Endothelial cell of umbilical vein (primary cell): ENCODE results near the gene UST. TPM values are rescaled to one million over a fixed set of nuclear protein-coding genes. Genes with fewer than 3 reads are reported as not detected.

Source experiments
- BruUV-seq: library from RNA; stranded (reverse); fragments of 400-500 nt; replicated peaks from 2 replicates; lab custom pipeline; 2021; lab: Mats Ljungman, UMichigan
- CTCF ChIA-PET: fragments of 300-600, 350-600 bp; sonication (Branson Sonifier 250); formaldehyde crosslinking; loops from one replicate; lab custom pipeline; 2021; ENCODE audit warnings: antibody characterized with exemption, inconsistent platforms; lab: Charles Lee
- POLR2A ChIA-PET: fragments of 300-600, 350-600 bp; sonication (Branson Sonifier 250); formaldehyde crosslinking; loops from one replicate; lab custom pipeline; 2021; ENCODE audit warnings: antibody characterized with exemption, inconsistent platforms; lab: Charles Lee
- DNase-seq: peaks from one replicate; pipeline ENCODE4 v3.0.0-alpha.2; 2011; ENCODE audit warnings: low read depth, low spot score
- FAIRE-seq: peaks from 2 replicates; lab custom pipeline; 2011; peaks lifted over from hg19 to GRCh38; lab: Jason Lieb, UNC
- H2AFZ ChIP-seq: 2 replicates; pipeline ENCODE4 v1.6.0; 2012; ENCODE audit warnings: low read depth, low read length, control low read depth, inconsistent platforms
- H3K27ac ChIP-seq: 2 replicates; pipeline ENCODE4 v1.5.1; 2011; ENCODE audit warnings: low read depth, mild to moderate bottlenecking, control low read depth, low read length, moderate library complexity; ENCODE audit not compliant: insufficient read depth
- H3K27me3 ChIP-seq, 2 experiments: 2 replicates each; pipeline versions ENCODE4 v1.6.0 to v1.6.1; 2011; ENCODE audit warnings: low read length in 2 of 2, mixed read lengths in 1 of 2; ENCODE audit not compliant: control insufficient read depth in 2 of 2, insufficient read depth in 2 of 2
- H3K36me3 ChIP-seq, 2 experiments: 2 replicates in 1 of 2; 3 replicates in 1 of 2; pipeline ENCODE4 v1.5.1; 2011; ENCODE audit warnings: low read length in 2 of 2, mild to moderate bottlenecking in 1 of 2, moderate library complexity in 1 of 2; ENCODE audit not compliant: control insufficient read depth in 2 of 2, insufficient read depth in 2 of 2; ENCODE audit errors: extremely low read depth in 1 of 2
- H3K4me1 ChIP-seq: 3 replicates; pipeline ENCODE4 v1.5.1; 2011; ENCODE audit warnings: mild to moderate bottlenecking, low read length; ENCODE audit not compliant: control insufficient read depth, insufficient read depth; ENCODE audit errors: extremely low read depth
- H3K4me2 ChIP-seq: 2 replicates; pipeline ENCODE4 v1.6.1; 2011; ENCODE audit warnings: low read length, control low read depth, mixed read lengths; ENCODE audit not compliant: insufficient read depth
- H3K4me3 ChIP-seq, 3 experiments: fragments of 200-600 bp in 1 of 3; sonication (generic), shearing (Covaris generic) in 1 of 3; replicated peaks in 1 of 3; 2 replicates each; pipeline ENCODE4 v1.5.1; 2011 to 2016; ENCODE audit warnings: control low read depth in 3 of 3, low read length in 3 of 3, mild to moderate bottlenecking in 2 of 3, inconsistent platforms in 1 of 3, low read depth in 1 of 3, moderate library complexity in 1 of 3; ENCODE audit not compliant: insufficient read depth in 1 of 3
- H3K79me2 ChIP-seq: 2 replicates; pipeline ENCODE4 v1.6.0; 2012; ENCODE audit warnings: low read length, inconsistent platforms; ENCODE audit not compliant: control insufficient read depth, insufficient read depth
- H3K9ac ChIP-seq: replicated peaks from 2 replicates; pipeline ENCODE3; 2011; ENCODE audit warnings: low read length, control low read depth; ENCODE audit not compliant: insufficient read depth; ENCODE audit errors: extremely low read depth
- H3K9me1 ChIP-seq: replicated peaks from 3 replicates; pipeline ENCODE4 v1.6.0; 2011; ENCODE audit warnings: mild to moderate bottlenecking, low read length; ENCODE audit not compliant: control insufficient read depth, insufficient read depth; ENCODE audit errors: extremely low read depth
- H3K9me3 ChIP-seq: replicated peaks from 2 replicates; pipeline ENCODE4 v1.5.1; 2012; ENCODE audit warnings: low read length, inconsistent platforms; ENCODE audit not compliant: control insufficient read depth, insufficient read depth
- H4K20me1 ChIP-seq: replicated peaks from 2 replicates; pipeline ENCODE3; 2011; ENCODE audit warnings: mild to moderate bottlenecking, low read length; ENCODE audit not compliant: control insufficient read depth, insufficient read depth; ENCODE audit errors: extremely low read depth
- EZH2 ChIP-seq: IDR thresholded peaks from 2 replicates; pipeline ENCODE4 v1.6.1; 2012; ENCODE audit warnings: borderline replicate concordance, low read depth, mild to moderate bottlenecking, moderate library complexity, low read length, inconsistent platforms; ENCODE audit not compliant: severe bottlenecking
- FOS ChIP-seq: IDR thresholded peaks from 2 replicates; pipeline ENCODE4 v1.6.1; 2011; ENCODE audit warnings: mild to moderate bottlenecking, low read length, moderate library complexity, borderline replicate concordance; ENCODE audit not compliant: insufficient read depth
- GATA2 ChIP-seq: IDR thresholded peaks from 2 replicates; pipeline ENCODE4 v1.7.0; 2011; ENCODE audit warnings: low read depth, mild to moderate bottlenecking, moderate library complexity, mixed read lengths, low read length; ENCODE audit not compliant: insufficient read length, insufficient read depth
- JUN ChIP-seq: IDR thresholded peaks from 2 replicates; pipeline ENCODE4 v1.6.1; 2011; ENCODE audit warnings: borderline replicate concordance, low read depth; ENCODE audit not compliant: insufficient read length, insufficient read depth
- MYC ChIP-seq: IDR thresholded peaks from one replicate; pipeline ENCODE4 v1.6.1; 2011; ENCODE audit warnings: mild to moderate bottlenecking, low read depth, low read length
- POLR2A ChIP-seq: IDR thresholded peaks from 2 replicates; pipeline ENCODE4 v1.6.1; 2012; ENCODE audit warnings: low read depth, mild to moderate bottlenecking, control low read depth, low read length
- POLR2AphosphoS5 ChIP-seq: IDR thresholded peaks from 2 replicates; pipeline ENCODE4 v1.6.1; 2012; ENCODE audit warnings: low read depth, mild to moderate bottlenecking, control low read depth, low read length, moderate library complexity; ENCODE audit not compliant: insufficient read depth
- dilution Hi-C: fragments of 300-500 bp; cut with MboI; formaldehyde crosslinking; loops from one replicate; pipeline ENCODE4 v1.15.0; 2019; ENCODE audit warnings: low sequenced_read_pairs; ENCODE audit not compliant: extremely low pct_ligation_motif_present
- intact Hi-C: fragments of 100-400 bp; cut with micrococcal nuclease; formaldehyde crosslinking; loops from one replicate; pipeline ENCODE4 v1.10.0; 2022
- polyA plus RNA-seq, 4 experiments: library from polyadenylated mRNA; depleted of rRNA in 3 of 4; stranded (reverse) in 3 of 4; unstranded in 1 of 4; fragments of >200 nt; gene quantifications; 2 replicates each; pipeline versions ENCODE4 v1.2.1 to v1.2.3, GENCODE V29; 2011 to 2012; ENCODE audit warnings: missing spikeins in 1 of 4
- total RNA-seq: library from RNA; stranded (reverse); gene quantifications from 2 replicates; pipeline ENCODE4 v1.2.3, GENCODE V29; 2021
- TF ChIP-seq, protein P1 (sequence below): IDR thresholded peaks from 2 replicates; pipeline ENCODE4 v1.6.1; 2011; ENCODE audit not compliant: insufficient read depth, insufficient read length
- TF ChIP-seq, protein P2 (sequence below), 2 donors: IDR thresholded peaks; 1 replicate in 1 of 2; 2 replicates in 1 of 2; pipeline ENCODE4 v1.5.1; 2011; ENCODE audit warnings: low read length in 2 of 2, mild to moderate bottlenecking in 2 of 2, moderate library complexity in 2 of 2, control low read depth in 1 of 2, inconsistent platforms in 1 of 2, low read depth in 1 of 2; ENCODE audit not compliant: insufficient read depth in 1 of 2; ENCODE audit errors: extremely low read depth in 1 of 2

Gene UST
- total and polyA plus RNA-seq, 2 donors (not counting 3 experiments of a cell fraction or from before 2014, with no cell fraction given), result 0.26 to 0.84 TPM

DNA sequence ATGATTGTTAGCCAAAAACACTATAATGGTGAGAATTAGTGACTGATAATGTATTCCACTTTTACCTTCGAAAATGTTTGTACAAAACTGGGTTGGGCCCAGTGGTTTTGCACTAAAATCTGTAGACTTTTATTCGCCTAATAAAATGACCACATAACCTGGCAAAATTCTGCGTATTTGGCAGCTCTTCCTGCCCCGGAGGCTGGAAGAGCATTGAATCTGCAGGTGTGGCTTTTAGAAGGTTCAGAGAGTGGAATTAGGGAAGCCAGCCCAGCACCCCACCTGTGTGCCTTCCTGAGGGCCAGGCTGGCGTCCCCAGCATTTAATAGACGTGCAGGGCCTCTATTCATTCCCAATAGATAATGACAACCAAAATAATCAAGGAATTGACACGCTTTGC, 256.7 kb downstream of the UST start:
- no peaks in the 10 kb centered on the region for H3K4me1 ChIP-seq
- no peak overlapping the region for H3K9ac ChIP-seq
- H3K27ac ChIP-seq, result no peak overlapping the region
- dilution Hi-C loops (no loop called here), intact Hi-C loops (no loop called here)
- H3K36me3 ChIP-seq, result no peaks in the 10 kb centered on the region
- FAIRE-seq, result no peak
- no peaks in the 10 kb centered on the region for H3K27me3 ChIP-seq
- no peaks in the 10 kb centered on the region for H3K79me2 ChIP-seq
- POLR2A ChIA-PET, result no interaction called here
- CTCF ChIA-PET, result no interaction called here
- no peaks in the 10 kb centered on the region for H3K9me3 ChIP-seq
- no peak overlapping the region for H2AFZ ChIP-seq
- BruUV-seq, result no TSS peak
- no peak overlapping the region for H3K4me3 ChIP-seq
- no peak overlapping the region for H3K4me2 ChIP-seq
- no peak for DNase-seq
- no peak for TF ChIP-seq EZH2
- no peak for TF ChIP-seq FOS
- TF ChIP-seq MYC, result no peak
- TF ChIP-seq JUN, result no peak
- TF ChIP-seq, protein P1, sequence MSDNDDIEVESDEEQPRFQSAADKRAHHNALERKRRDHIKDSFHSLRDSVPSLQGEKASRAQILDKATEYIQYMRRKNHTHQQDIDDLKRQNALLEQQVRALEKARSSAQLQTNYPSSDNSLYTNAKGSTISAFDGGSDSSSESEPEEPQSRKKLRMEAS, result no peak
- no peak for TF ChIP-seq POLR2AphosphoS5
- no peak for TF ChIP-seq GATA2
- TF ChIP-seq, protein P2, sequence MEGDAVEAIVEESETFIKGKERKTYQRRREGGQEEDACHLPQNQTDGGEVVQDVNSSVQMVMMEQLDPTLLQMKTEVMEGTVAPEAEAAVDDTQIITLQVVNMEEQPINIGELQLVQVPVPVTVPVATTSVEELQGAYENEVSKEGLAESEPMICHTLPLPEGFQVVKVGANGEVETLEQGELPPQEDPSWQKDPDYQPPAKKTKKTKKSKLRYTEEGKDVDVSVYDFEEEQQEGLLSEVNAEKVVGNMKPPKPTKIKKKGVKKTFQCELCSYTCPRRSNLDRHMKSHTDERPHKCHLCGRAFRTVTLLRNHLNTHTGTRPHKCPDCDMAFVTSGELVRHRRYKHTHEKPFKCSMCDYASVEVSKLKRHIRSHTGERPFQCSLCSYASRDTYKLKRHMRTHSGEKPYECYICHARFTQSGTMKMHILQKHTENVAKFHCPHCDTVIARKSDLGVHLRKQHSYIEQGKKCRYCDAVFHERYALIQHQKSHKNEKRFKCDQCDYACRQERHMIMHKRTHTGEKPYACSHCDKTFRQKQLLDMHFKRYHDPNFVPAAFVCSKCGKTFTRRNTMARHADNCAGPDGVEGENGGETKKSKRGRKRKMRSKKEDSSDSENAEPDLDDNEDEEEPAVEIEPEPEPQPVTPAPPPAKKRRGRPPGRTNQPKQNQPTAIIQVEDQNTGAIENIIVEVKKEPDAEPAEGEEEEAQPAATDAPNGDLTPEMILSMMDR (IDR thresholded peaks at IDR 0.05; ENCODE audit: extremely low read depth in 1 of 2, insufficient read depth in 1 of 2, low read depth in 1 of 2, low read length in 2 of 2), result no peak
- TF ChIP-seq POLR2A, result no peak
- H4K20me1 ChIP-seq, result no peaks in the 10 kb centered on the region
- H3K9me1 ChIP-seq, result no peaks in the 10 kb centered on the region
